K562 (cell line): ENCODE measurements around the gene SLCO6A1. TPM values are rescaled to one million over a fixed set of nuclear protein-coding genes. Genes with fewer than 3 reads are reported as not detected.
A peak's percentile ranks its signal among the peaks of the same experiment; 100 is the strongest.

ENCODE experiments used
- ATAC-seq: fragments of 200-7000 bp; cut with Tn5 transposase; 3 replicates; pipeline ENCODE4 v1.9.1; 2020; ENCODE audit warnings: moderate library complexity
- BruUV-seq: library from RNA; stranded (reverse); fragments of 400-500 nt; replicated peaks from 2 replicates; lab custom pipeline; 2021; lab: Mats Ljungman, UMichigan
- CTCF ChIA-PET: fragments of 300-600 bp; formaldehyde crosslinking; extraction: SDS; loops from one replicate; lab custom pipeline; 2021; ENCODE audit warnings: low intra/inter-chr PET ratio; lab: Yijun Ruan, JAX
- POLR2A ChIA-PET: fragments of 300-600, 350-650 bp; sonication (Branson Sonifier 250); formaldehyde crosslinking; extraction: SDS; loops from one replicate; lab custom pipeline; 2021; ENCODE audit warnings: antibody characterized with exemption, inconsistent platforms; lab: Yijun Ruan, JAX
- DNase-seq, 4 experiments: peaks; one replicate each; pipeline versions ENCODE4 v3.0.0 to v3.0.0-alpha.2; 2011 to 2018; ENCODE audit warnings: low spot score in 3 of 4, mixed read lengths in 3 of 4; ENCODE audit errors: extremely low read depth in 1 of 4
- FAIRE-seq: peaks from 2 replicates; lab custom pipeline; 2011; peaks lifted over from hg19 to GRCh38; lab: Jason Lieb, UNC
- H2AFZ ChIP-seq: 2 replicates; pipeline ENCODE4 v1.6.0; 2011; ENCODE audit warnings: low read depth, low read length, control low read depth, inconsistent platforms
- H3K27ac ChIP-seq: fragments of 200-600 bp; 3 replicates; pipeline ENCODE4 v1.8.0; 2011; ENCODE audit warnings: low read depth, mild to moderate bottlenecking, control low read depth, inconsistent platforms, low read length, moderate library complexity, mixed read lengths; ENCODE audit errors: extremely low read depth
- H3K27me3 ChIP-seq, 2 experiments: fragments of 300-600 bp in 1 of 2; 2 replicates in 1 of 2; 3 replicates in 1 of 2; pipeline versions ENCODE4 v1.6.0 to v1.8.0; 2011; ENCODE audit warnings: inconsistent platforms in 2 of 2, low read length in 2 of 2, mild to moderate bottlenecking in 1 of 2, mixed read lengths in 1 of 2, moderate library complexity in 1 of 2; ENCODE audit not compliant: control insufficient read depth in 2 of 2, insufficient read depth in 2 of 2
- H3K36me3 ChIP-seq: fragments of 300-600 bp; 3 replicates; pipeline ENCODE4 v1.8.0; 2011; ENCODE audit warnings: mild to moderate bottlenecking, low read length, inconsistent platforms; ENCODE audit not compliant: control insufficient read depth, insufficient read depth
- H3K4me1 ChIP-seq, 2 experiments: fragments of 200-600 bp in 1 of 2; replicated peaks in 1 of 2; 2 replicates in 1 of 2; 3 replicates in 1 of 2; pipeline versions ENCODE4 v1.5.1 to v1.8.0; 2011; ENCODE audit warnings: inconsistent platforms in 2 of 2, low read length in 2 of 2, mild to moderate bottlenecking in 1 of 2, mixed read lengths in 1 of 2, moderate library complexity in 1 of 2; ENCODE audit not compliant: control insufficient read depth in 2 of 2, insufficient read depth in 2 of 2
- H3K4me2 ChIP-seq: 2 replicates; pipeline ENCODE4 v1.6.1; 2011; ENCODE audit warnings: low read length, control low read depth, inconsistent platforms, mixed read lengths; ENCODE audit not compliant: insufficient read depth
- H3K4me3 ChIP-seq: fragments of 200-600 bp; sonication (generic), shearing (Covaris generic); 2 replicates; pipeline ENCODE4 v1.5.1; 2016; ENCODE audit warnings: control low read depth, inconsistent platforms
- H3K79me2 ChIP-seq: fragments of 200-600 bp; 3 replicates; pipeline ENCODE4 v1.8.0; 2011; ENCODE audit warnings: low read length, inconsistent platforms; ENCODE audit not compliant: control insufficient read depth, insufficient read depth
- H3K9ac ChIP-seq, 2 experiments: 2 replicates each; pipeline versions ENCODE4 v1.6.0 to v1.6.1; 2011; ENCODE audit warnings: low read depth in 2 of 2, low read length in 2 of 2, control low read depth in 1 of 2, inconsistent platforms in 1 of 2, mild to moderate bottlenecking in 1 of 2, mixed read lengths in 1 of 2; ENCODE audit not compliant: insufficient read depth in 1 of 2
- H3K9me1 ChIP-seq: one replicate; pipeline ENCODE4 v1.6.0; 2011; ENCODE audit warnings: inconsistent platforms, mild to moderate bottlenecking, low read length, moderate library complexity; ENCODE audit not compliant: control insufficient read depth, insufficient read depth
- H3K9me3 ChIP-seq: replicated peaks from 2 replicates; pipeline ENCODE4 v1.5.1; 2011; ENCODE audit warnings: low read depth, low read length, inconsistent platforms; ENCODE audit not compliant: control insufficient read depth, insufficient read depth
- H4K20me1 ChIP-seq: replicated peaks from 2 replicates; pipeline ENCODE4 v1.6.1; 2011; ENCODE audit warnings: low read length, inconsistent platforms, mixed read lengths; ENCODE audit not compliant: control insufficient read depth, insufficient read depth
- BCOR ChIP-seq: fragments of 450-650 bp; IDR thresholded peaks from 2 replicates; pipeline ENCODE4 v1.6.1; 2016
- FUS ChIP-seq: fragments of 200-400 bp; formaldehyde crosslinking; optimal IDR thresholded peaks from 2 replicates; pipeline ENCODE3; 2017; ENCODE audit warnings: low read depth, low read length
- MAFF ChIP-seq: IDR thresholded peaks from 2 replicates; pipeline ENCODE4 v1.6.1; 2012; ENCODE audit warnings: low read length, improper control_type of control experiment
- MAFK ChIP-seq: IDR thresholded peaks from 2 replicates; pipeline ENCODE4 v1.6.1; 2011; ENCODE audit warnings: low read length, improper control_type of control experiment
- NCOR1 ChIP-seq: fragments of 450-650 bp; IDR thresholded peaks from 2 replicates; pipeline ENCODE4 v1.6.1; 2016; ENCODE audit warnings: mild to moderate bottlenecking, moderate library complexity
- ZBTB1 ChIP-seq: sonication (generic); formaldehyde crosslinking; IDR thresholded peaks from 2 replicates; pipeline ENCODE4 v1.8.1; 2023; ENCODE audit warnings: missing genetic modification reagents, low read depth, mild to moderate bottlenecking, borderline replicate concordance
- ZNF217 ChIP-seq: sonication (generic); formaldehyde crosslinking; IDR thresholded peaks from 2 replicates; pipeline ENCODE4 v1.8.0; 2022; ENCODE audit warnings: mild to moderate bottlenecking, missing genetic modification reagents
- ZNF316 ChIP-seq: fragments of 450-650 bp; IDR thresholded peaks from 2 replicates; pipeline ENCODE4 v1.6.1; 2016
- ZNF77 ChIP-seq: fragments of 250-450 bp; sonication (Bioruptor Pico); IDR thresholded peaks from 2 replicates; pipeline ENCODE4 v1.5.0; 2020
- ZNF778 ChIP-seq: fragments of 450-650 bp; formaldehyde crosslinking; IDR thresholded peaks from 2 replicates; pipeline ENCODE4 v1.4.0; 2020; ENCODE audit warnings: mild to moderate bottlenecking, moderate library complexity
- whole genome bisulfite sequencing: fragments of 100-300 bp; shearing (Covaris generic); methylation state at CpG from one replicate; pipeline ENCODE4 v1.1.6; 2016; ENCODE audit warnings: low coverage, mixed read lengths; ENCODE audit not compliant: insufficient coverage; ENCODE audit errors: missing lambda C conversion rate; 5-methylcytosine and 5-hydroxymethylcytosine counted together
- in situ Hi-C: fragments of 300-500 bp; cut with MboI; formaldehyde crosslinking; loops from 4 replicates; pipeline ENCODE4 v1.15.0; 2018; ENCODE audit warnings: inconsistent platforms, mixed read lengths
- intact Hi-C: fragments of 100-400 bp; cut with micrococcal nuclease; formaldehyde crosslinking; loops from 2 replicates; pipeline ENCODE4 v1.14.2; 2022
- polyA plus RNA-seq, 8 experiments: library from polyadenylated mRNA; depleted of rRNA in 4 of 8; stranded (reverse) in 5 of 8; unstranded in 3 of 8; fragments of >200 nt; fragmentation: Nextera tagmentation in 2 of 8; fragmentation: Illumina TruSeq in 1 of 8; extraction: Ambion mirVana in 2 of 8; extraction: Trizol in 1 of 8; gene quantifications; 2 replicates each; pipeline versions ENCODE4 v1.2.1 to v1.2.3, GENCODE V29; 2011 to 2014; ENCODE audit warnings: inconsistent platforms in 1 of 8, missing spikeins in 1 of 8
- total RNA-seq, 7 experiments: library from RNA; depleted of rRNA in 6 of 7; stranded (reverse); fragments of >200 nt in 6 of 7; fragmentation: Illumina TruSeq in 2 of 7; extraction: Trizol in 2 of 7; gene quantifications; 2 replicates each; pipeline versions ENCODE4 v1.2.1 to v1.2.3, GENCODE V29; 2011 to 2021; ENCODE audit warnings: low replicate concordance in 1 of 7

The SLCO6A1 gene
- total and polyA plus RNA-seq, 9 of the 15 experiments (the other 6 are each of a cell fraction or from before 2014, with no cell fraction given) = 0.04 to 0.20 (median 0.11) TPM; not detected in 6

DNA sequence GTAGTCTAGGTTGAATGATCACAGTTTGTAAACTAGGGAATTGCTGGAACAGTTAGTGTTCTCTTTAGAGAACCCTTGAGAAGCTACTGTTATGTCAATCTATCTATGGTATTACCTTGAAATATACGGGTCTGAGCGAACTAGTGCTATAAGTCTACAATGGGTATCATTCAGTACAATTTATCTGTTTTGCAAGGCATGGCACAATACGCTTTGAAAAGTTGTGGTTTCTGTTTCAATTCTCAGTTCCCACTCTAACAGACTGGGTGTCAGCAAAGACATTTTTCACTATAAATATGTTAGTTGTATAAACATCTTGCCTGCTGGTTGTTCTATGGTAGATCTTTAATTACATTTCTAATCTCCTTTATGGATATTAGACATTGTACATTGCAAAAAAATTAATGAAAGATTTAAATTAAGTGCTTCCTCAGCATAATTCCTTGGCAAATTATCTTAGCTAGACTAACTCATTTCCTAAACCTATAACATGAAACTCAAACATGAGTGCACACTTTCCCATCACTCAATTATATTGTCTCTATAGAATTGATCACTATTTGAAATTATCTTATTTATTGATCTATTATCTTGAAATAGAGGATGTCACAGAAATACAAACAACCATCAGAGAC, 24.9 kb upstream of the SLCO6A1 start:
- Histone ChIP-seq H2AFZ (no peak overlapping the region), H3K9me1 (no peaks in the 10 kb centered on the region), H3K4me1 (no peaks in the 10 kb centered on the region), H3K36me3 (no peaks in the 10 kb centered on the region), H4K20me1 (no peaks in the 10 kb centered on the region), H3K27me3 (no peaks in the 10 kb centered on the region), H3K4me2 (no peak overlapping the region), H3K9ac (no peak overlapping the region), H3K79me2 (no peaks in the 10 kb centered on the region), H3K27ac (no peak overlapping the region), H3K9me3 (no peaks in the 10 kb centered on the region), H3K4me3 (no peak overlapping the region)
- no peak for FAIRE-seq
- no peak for ATAC-seq
- TF ChIP-seq ZNF77 (CRISPR knock-in tag) = no peak
- TF ChIP-seq BCOR = no peak
- TF ChIP-seq FUS = no peak
- no peak for TF ChIP-seq ZNF217
- peak; percentile 43; the same call in 1 of the 2 replicates for TF ChIP-seq MAFF
- no peak for TF ChIP-seq ZBTB1
- no peak for TF ChIP-seq NCOR1
- peak; percentile 44; the same call in 1 of the 2 replicates for TF ChIP-seq ZNF316
- no peak for TF ChIP-seq ZNF778 (CRISPR knock-in tag)
- peak; percentile 22; the same call in 1 of the 2 replicates for TF ChIP-seq MAFK
- 2% methylated on average over 3 of the region's 3 CpGs for WGBS
- no peak for DNase-seq
- intact Hi-C loops = no loop called here
- CTCF ChIA-PET = no interaction called here
- in situ Hi-C loops = no loop called here
- POLR2A ChIA-PET = no interaction called here
- BruUV-seq = no TSS peak
